ENCODE results near the gene TEX44.

Gene TEX44

GRCh38 chr2:231604101-231604684 is 11.5 kb downstream of the TEX44 start:
- in situ Hi-C loops (cut with HindIII; ENCODE audit: low sequenced_read_pairs), result no loop called here

- in situ Hi-C loops (cut with HindIII; ENCODE audit: low sequenced_read_pairs), result no loop called here
Measured at GRCh38 chr2:231604685-231605606, 12.3 kb downstream of the TEX44 start.

GRCh38 chr2:231605607-231606091 is 13.0 kb downstream of the TEX44 start:
- in situ Hi-C loops (cut with HindIII; ENCODE audit: low sequenced_read_pairs), result no loop called here

DNA sequence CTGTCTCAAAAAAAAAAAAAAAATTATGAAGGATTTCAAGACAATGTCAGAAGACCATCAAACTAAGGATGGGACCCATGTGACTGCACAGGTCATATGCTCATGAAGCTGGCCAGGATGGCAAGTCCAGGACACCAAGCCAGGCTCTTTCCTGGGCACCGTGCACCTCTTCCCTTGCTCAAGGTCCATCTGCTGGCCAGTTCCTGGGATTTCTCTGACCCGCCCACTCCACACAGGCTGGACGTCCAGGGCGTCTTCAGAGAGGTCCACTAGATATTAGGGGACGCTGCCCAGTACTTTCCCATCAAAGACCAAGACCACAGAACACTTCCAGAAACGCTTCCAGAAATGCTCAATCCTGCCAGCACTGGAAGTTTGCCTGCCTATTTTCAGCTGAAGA is 14.3 kb downstream of the TEX44 start:
- in situ Hi-C loops (cut with HindIII; ENCODE audit: low sequenced_read_pairs), result no loop called here

- in situ Hi-C loops (cut with HindIII; ENCODE audit: low sequenced_read_pairs), result no loop called here
Measured at GRCh38 chr2:231611273-231612108, 18.8 kb downstream of the TEX44 start.

GRCh38 chr2:231612109-231612455 is 19.4 kb downstream of the TEX44 start:
- in situ Hi-C loops (cut with HindIII; ENCODE audit: low sequenced_read_pairs), result no loop called here

GRCh38 chr2:231612456-231613330 is 20.0 kb downstream of the TEX44 start:
- in situ Hi-C loops (cut with HindIII; ENCODE audit: low sequenced_read_pairs), result no loop called here

- in situ Hi-C loops (cut with HindIII; ENCODE audit: low sequenced_read_pairs), result no loop called here
Measured at GRCh38 chr2:231613331-231613662, 20.6 kb downstream of the TEX44 start.

GRCh38 chr2:231613663-231614558 is 21.2 kb downstream of the TEX44 start:
- in situ Hi-C loops (cut with HindIII; ENCODE audit: low sequenced_read_pairs), result no loop called here

DNA sequence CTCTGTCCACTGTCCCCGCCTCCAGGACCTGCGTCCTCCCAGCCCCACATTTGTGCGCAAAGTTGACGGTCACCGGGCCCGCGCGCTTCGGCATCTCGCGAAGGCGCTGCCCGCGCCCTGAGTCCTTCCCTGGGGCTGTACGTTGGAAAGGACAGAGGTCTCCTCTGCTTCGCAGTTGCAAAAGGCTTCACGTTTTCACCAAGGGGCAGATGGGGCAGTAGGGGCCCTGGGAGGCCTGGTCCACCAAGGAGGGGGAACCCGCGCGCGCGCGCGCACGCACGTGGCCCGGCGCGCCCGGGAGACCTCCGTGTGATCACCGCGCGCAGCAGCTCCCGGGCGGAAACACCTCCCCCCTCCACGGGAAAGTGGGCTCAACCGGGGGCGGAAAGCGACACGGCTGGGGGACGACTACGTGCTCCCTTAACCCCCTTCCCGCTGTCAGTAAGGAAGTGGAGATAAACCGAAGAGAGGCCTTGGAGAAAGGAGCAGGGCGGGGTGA is 21.9 kb downstream of the TEX44 start:
- in situ Hi-C loops (cut with HindIII; ENCODE audit: low sequenced_read_pairs), result no loop called here

- in situ Hi-C loops (cut with HindIII; ENCODE audit: low sequenced_read_pairs), result no loop called here
Measured at GRCh38 chr2:231615058-231615671, 22.5 kb downstream of the TEX44 start.

DNA sequence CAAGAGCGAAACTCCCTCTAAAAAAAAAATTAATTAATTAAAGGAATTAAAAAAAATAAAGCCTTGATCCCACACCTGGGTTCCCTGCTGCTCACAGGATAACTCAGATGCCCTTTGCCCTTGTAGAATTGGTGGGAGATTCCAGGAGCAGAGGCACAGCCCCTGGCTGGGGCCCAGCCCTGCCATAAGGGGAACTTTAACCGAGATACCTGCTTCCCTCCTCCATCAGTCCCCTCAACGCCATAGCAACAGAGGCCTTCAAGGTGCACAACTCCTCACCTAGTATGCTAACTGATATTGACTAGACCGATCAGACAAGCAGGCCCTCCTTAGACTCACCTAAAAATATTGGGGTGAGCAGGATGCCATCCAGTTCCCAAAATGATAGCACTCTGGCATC is 23.6 kb downstream of the TEX44 start:
- in situ Hi-C loops (cut with HindIII; ENCODE audit: low sequenced_read_pairs), result no loop called here

DNA sequence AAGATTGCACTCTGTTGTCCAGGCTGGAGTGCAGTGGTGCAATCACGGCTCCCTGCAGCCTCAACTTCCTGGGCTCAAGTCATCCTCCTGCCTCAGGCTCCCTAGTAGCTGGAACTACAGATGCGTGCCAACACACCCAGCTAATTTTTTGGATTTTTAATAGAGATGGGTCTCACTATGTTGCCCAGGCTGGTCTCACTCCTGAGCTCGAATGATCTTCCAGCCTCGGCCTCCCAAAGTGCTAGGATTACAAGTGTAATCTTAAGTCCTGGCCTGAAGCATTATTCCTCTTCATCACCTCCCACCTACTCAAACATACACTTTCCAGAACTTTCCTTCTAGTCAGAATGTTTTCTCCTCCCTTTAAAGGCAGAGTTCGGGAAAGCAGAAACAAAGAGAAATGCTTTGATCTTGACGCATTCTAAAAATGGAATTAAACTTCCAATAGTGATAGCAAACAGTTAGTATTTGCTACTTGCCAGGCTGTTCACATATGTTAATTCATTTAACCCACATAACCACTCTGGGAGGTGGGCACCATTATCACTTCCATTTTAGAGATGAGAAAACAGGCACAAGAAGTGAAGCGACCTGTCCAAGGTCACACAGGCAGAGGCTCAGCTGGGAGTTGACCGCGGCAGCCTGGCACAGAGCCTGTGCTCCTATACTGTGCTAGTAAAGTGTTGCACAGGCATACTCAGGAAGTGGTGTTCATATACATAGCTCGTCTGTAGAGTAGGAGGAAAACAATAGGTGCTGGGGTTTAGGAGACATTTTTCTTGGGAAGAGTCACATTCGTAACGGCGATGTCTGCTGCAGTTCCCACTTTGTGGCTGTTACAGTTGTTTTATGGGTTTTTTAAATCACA is 24.6 kb downstream of the TEX44 start:
- in situ Hi-C loops (cut with HindIII; ENCODE audit: low sequenced_read_pairs), result no loop called here

- in situ Hi-C loops (cut with HindIII; ENCODE audit: low sequenced_read_pairs), result no loop called here
Measured at GRCh38 chr2:231621051-231621879, 28.6 kb downstream of the TEX44 start.

- in situ Hi-C loops (cut with HindIII; ENCODE audit: low sequenced_read_pairs), result no loop called here
Measured at GRCh38 chr2:231622963-231623362, 30.3 kb downstream of the TEX44 start.

DNA sequence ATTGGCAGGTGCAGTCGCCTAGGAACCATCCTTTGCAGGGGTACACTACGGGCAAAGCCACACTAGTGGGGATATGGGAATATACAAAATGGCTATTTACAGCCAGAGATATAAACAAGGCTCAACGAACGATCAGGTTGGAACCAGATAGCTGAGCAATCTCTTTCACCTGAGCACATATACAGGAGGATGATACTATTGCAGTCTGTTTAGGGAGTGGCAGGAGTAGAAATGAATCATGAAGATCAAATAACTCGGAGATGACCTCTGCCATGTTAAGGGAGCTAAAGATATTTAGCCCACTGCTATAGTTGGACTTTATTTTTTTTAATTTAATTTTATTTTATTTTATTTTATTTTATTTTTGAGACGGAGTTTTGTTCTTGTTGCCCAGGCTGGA is 33.8 kb downstream of the TEX44 start:
- in situ Hi-C loops (cut with HindIII; ENCODE audit: low sequenced_read_pairs), result no loop called here

All from endothelial cell of hepatic sinusoid (primary cell).